ENCODE data around the gene ATP1B3.

DNA sequence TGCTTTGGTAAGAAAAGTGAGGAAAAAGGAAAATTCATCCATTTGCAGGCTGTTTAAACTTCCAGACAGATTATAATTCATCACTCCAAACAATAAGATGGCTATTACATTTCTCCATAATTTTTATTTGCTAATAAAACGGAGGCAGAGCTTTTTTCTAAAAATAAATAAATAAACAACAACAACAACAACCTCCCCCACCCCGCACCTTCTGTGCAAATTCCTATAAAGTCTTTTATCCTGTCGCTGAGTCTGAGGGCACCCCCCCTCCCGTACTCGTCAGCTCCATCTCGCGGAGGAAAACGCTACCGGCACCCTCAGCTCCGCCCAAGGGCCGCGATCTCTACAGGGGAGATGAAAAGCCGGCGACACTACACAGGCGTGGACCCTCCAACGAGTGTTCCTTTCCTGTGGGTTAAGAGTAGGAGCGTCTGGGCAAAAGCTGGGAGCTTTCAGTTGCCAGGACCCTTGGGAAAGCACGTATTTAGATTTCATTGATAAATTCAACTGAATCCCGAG, 1.0 kb upstream of the ATP1B3 start:
- no peak for TF ChIP-seq EZH2 (IDR thresholded peaks at IDR 0.05; ENCODE audit: borderline replicate concordance, low read length)
- TF ChIP-seq, protein P1, sequence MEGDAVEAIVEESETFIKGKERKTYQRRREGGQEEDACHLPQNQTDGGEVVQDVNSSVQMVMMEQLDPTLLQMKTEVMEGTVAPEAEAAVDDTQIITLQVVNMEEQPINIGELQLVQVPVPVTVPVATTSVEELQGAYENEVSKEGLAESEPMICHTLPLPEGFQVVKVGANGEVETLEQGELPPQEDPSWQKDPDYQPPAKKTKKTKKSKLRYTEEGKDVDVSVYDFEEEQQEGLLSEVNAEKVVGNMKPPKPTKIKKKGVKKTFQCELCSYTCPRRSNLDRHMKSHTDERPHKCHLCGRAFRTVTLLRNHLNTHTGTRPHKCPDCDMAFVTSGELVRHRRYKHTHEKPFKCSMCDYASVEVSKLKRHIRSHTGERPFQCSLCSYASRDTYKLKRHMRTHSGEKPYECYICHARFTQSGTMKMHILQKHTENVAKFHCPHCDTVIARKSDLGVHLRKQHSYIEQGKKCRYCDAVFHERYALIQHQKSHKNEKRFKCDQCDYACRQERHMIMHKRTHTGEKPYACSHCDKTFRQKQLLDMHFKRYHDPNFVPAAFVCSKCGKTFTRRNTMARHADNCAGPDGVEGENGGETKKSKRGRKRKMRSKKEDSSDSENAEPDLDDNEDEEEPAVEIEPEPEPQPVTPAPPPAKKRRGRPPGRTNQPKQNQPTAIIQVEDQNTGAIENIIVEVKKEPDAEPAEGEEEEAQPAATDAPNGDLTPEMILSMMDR (conservative IDR thresholded peaks at IDR 0.05 in 1 of 2, IDR thresholded peaks at IDR 0.05 in 1 of 2; ENCODE audit: extremely low read depth in 1 of 2, insufficient read depth in 1 of 2, low read depth in 1 of 2, low read length in 2 of 2): peak; percentile 68 to 92
